GM12878 (cell line): ENCODE results near the gene RNFT2. TPM values are rescaled to one million over a fixed set of nuclear protein-coding genes. Genes with fewer than 3 reads are reported as not detected.

Experiments used
- ATAC-seq: fragments of 200-7000 bp; cut with Tn5 transposase; 3 replicates; pipeline ENCODE4 v1.9.1; 2020; ENCODE audit warnings: mild to moderate bottlenecking, moderate library complexity
- BruUV-seq: library from RNA; stranded (reverse); fragments of 400-500 nt; replicated peaks from 2 replicates; lab custom pipeline; 2021; lab: Mats Ljungman, UMichigan
- CTCF ChIA-PET: fragments of 300-600 bp; sonication (Branson Sonifier 250); formaldehyde crosslinking; extraction: SDS; loops from one replicate; lab custom pipeline; 2021; ENCODE audit warnings: inconsistent platforms; lab: Yijun Ruan, JAX
- POLR2A ChIA-PET: fragments of 350-600 bp; formaldehyde crosslinking; extraction: SDS; loops from one replicate; lab custom pipeline; 2021; ENCODE audit warnings: inconsistent platforms; lab: Charles Lee
- RAD21 ChIA-PET: fragments of 300-600 bp; sonication (Branson Sonifier 250); formaldehyde crosslinking; loops from one replicate; lab custom pipeline; 2023; ENCODE audit warnings: antibody characterized with exemption; ENCODE audit not compliant: unreplicated experiment; lab: Charles Lee
- SMC1A ChIA-PET: fragments of 300-600 bp; sonication (Branson Sonifier 250); formaldehyde crosslinking; loops from one replicate; lab custom pipeline; 2023; ENCODE audit not compliant: unreplicated experiment, uncharacterized antibody; lab: Charles Lee
- DNase-seq: peaks from one replicate; pipeline ENCODE4 v3.0.0-alpha.2; 2011; ENCODE audit warnings: low read depth, low spot score
- FAIRE-seq: peaks from 3 replicates; lab custom pipeline; 2011; peaks lifted over from hg19 to GRCh38; lab: Jason Lieb, UNC
- H2AFZ ChIP-seq: 2 replicates; pipeline ENCODE4 v1.6.0; 2011; ENCODE audit warnings: low read depth, low read length, control low read depth; ENCODE audit not compliant: control insufficient read depth
- H3K27ac ChIP-seq: 2 replicates; pipeline ENCODE4 v1.5.1; 2011; ENCODE audit warnings: control low read depth; ENCODE audit not compliant: control insufficient read depth, insufficient read depth
- H3K27me3 ChIP-seq, 2 experiments: replicated peaks in 1 of 2; 2 replicates each; pipeline versions ENCODE4 v1.6.0 to v1.6.1; 2011; ENCODE audit warnings: low read length in 1 of 2; ENCODE audit not compliant: control insufficient read depth in 2 of 2, insufficient read depth in 2 of 2
- H3K36me3 ChIP-seq, 2 experiments: 2 replicates each; pipeline ENCODE4 v1.5.1; 2011; ENCODE audit warnings: low read length in 1 of 2; ENCODE audit not compliant: control insufficient read depth in 2 of 2, insufficient read depth in 2 of 2
- H3K4me1 ChIP-seq: 2 replicates; pipeline ENCODE4 v1.6.1; 2011; ENCODE audit warnings: mild to moderate bottlenecking, low read length, moderate library complexity, mixed read lengths; ENCODE audit not compliant: control insufficient read depth, insufficient read depth
- H3K4me2 ChIP-seq: 2 replicates; pipeline ENCODE4 v1.6.0; 2011; ENCODE audit warnings: control low read depth; ENCODE audit not compliant: control insufficient read depth, insufficient read depth
- H3K4me3 ChIP-seq: fragments of 200-600 bp; sonication (generic); 2 replicates; pipeline ENCODE4 v1.5.1; 2016
- H3K79me2 ChIP-seq: 2 replicates; pipeline ENCODE4 v1.6.0; 2011; ENCODE audit warnings: low read length; ENCODE audit not compliant: control insufficient read depth, insufficient read depth
- H3K9ac ChIP-seq: 2 replicates; pipeline ENCODE4 v1.8.0; 2011; ENCODE audit warnings: low read length, control low read depth, mixed read lengths; ENCODE audit not compliant: control insufficient read depth, insufficient read depth
- H3K9me3 ChIP-seq: replicated peaks from 3 replicates; pipeline ENCODE4 v1.5.1; 2011; ENCODE audit warnings: mild to moderate bottlenecking, low read length; ENCODE audit not compliant: control insufficient read depth, insufficient read depth
- H4K20me1 ChIP-seq: 2 replicates; pipeline ENCODE4 v1.6.0; 2011; ENCODE audit not compliant: control insufficient read depth, insufficient read depth
- ASH2L ChIP-seq: fragments of 300-600, 200-600 bp; sonication (generic); IDR thresholded peaks from 2 replicates; pipeline ENCODE4 v1.6.1; 2017; ENCODE audit warnings: low read depth, mild to moderate bottlenecking, borderline replicate concordance
- BCL11A ChIP-seq: IDR thresholded peaks from 2 replicates; pipeline ENCODE4 v1.6.1; 2011; ENCODE audit warnings: low read depth, low read length
- CBX3 ChIP-seq: fragments of 200-600 bp; sonication (generic); IDR thresholded peaks from 2 replicates; pipeline ENCODE4 v1.6.1; 2016; ENCODE audit warnings: low read depth, borderline replicate concordance
- EZH2 ChIP-seq: IDR thresholded peaks from 2 replicates; pipeline ENCODE4 v1.6.1; 2012; ENCODE audit warnings: low read depth, mild to moderate bottlenecking, control low read depth, inconsistent platforms, low read length, borderline replicate concordance; ENCODE audit not compliant: control insufficient read depth
- HDGF ChIP-seq: fragments of 450-650 bp; IDR thresholded peaks from 2 replicates; pipeline ENCODE4 v1.6.1; 2016; ENCODE audit warnings: antibody characterized with exemption
- KAT2A ChIP-seq: conservative IDR thresholded peaks from 2 replicates; pipeline ENCODE4 v1.6.1; 2011; ENCODE audit warnings: low read depth, low read length; ENCODE audit not compliant: control insufficient read depth
- NR2C1 ChIP-seq: fragments of 450-650 bp; IDR thresholded peaks from 2 replicates; pipeline ENCODE4 v1.6.1; 2017; ENCODE audit warnings: antibody characterized with exemption, mild to moderate bottlenecking, moderate library complexity
- SREBF1 ChIP-seq: IDR thresholded peaks from 2 replicates; pipeline ENCODE4 v1.6.1; 2012; ENCODE audit warnings: mild to moderate bottlenecking, low read length
- ZZZ3 ChIP-seq: IDR thresholded peaks from 2 replicates; pipeline ENCODE4 v1.6.1; 2011; ENCODE audit warnings: low read depth; ENCODE audit not compliant: control insufficient read depth, insufficient read length
- WGBS: methylation state at CpG from one replicate; pipeline ENCODE4 v1.1.6; 2016; ENCODE audit warnings: low lambda C conversion rate; ENCODE audit not compliant: insufficient replicate concordance, insufficient coverage; ENCODE audit errors: missing lambda C conversion rate; 5-methylcytosine and 5-hydroxymethylcytosine counted together
- in situ Hi-C: fragments of 300-500 bp; cut with MboI; formaldehyde crosslinking; loops from 9 replicates; pipeline ENCODE4 v1.14.3; 2018; ENCODE audit warnings: mixed read lengths
- intact Hi-C: fragments of 100-400 bp; cut with micrococcal nuclease; formaldehyde crosslinking; loops from one replicate; pipeline ENCODE4 v1.14.2; 2022; ENCODE audit not compliant: unreplicated experiment
- polyA plus RNA-seq, 11 experiments: library from polyadenylated mRNA; depleted of rRNA in 4 of 11; unstranded in 6 of 11; stranded (reverse) in 5 of 11; fragments of >200 nt; fragmentation: Nextera tagmentation in 4 of 11; fragmentation: Illumina TruSeq in 1 of 11; extraction: Ambion mirVana in 4 of 11; extraction: Trizol in 1 of 11; gene quantifications; 1 replicate in 1 of 11; 2 replicates in 10 of 11; pipeline versions ENCODE4 v1.2.1 to v1.2.3, GENCODE V29; 2011 to 2016; ENCODE audit warnings: inconsistent platforms in 2 of 11, missing spikeins in 2 of 11, low read depth in 1 of 11
- total RNA-seq, 4 experiments: library from RNA; depleted of rRNA in 3 of 4; stranded (reverse); fragments of >200 nt in 3 of 4; fragmentation: Illumina TruSeq in 1 of 4; extraction: Trizol in 1 of 4; gene quantifications; 2 replicates each; pipeline versions ENCODE4 v1.2.1 to v1.2.3, GENCODE V29; 2013 to 2021
- TF ChIP-seq, protein P1 (sequence below): IDR thresholded peaks from 2 replicates; pipeline ENCODE4 v1.6.1; 2012; ENCODE audit warnings: low read depth, low read length, improper control_type of control experiment
- TF ChIP-seq, protein P2 (sequence below): fragments of 450-650 bp; IDR thresholded peaks from 2 replicates; pipeline ENCODE4 v1.6.1; 2016; ENCODE audit warnings: mild to moderate bottlenecking, moderate library complexity, borderline replicate concordance
- TF ChIP-seq, protein P3 (sequence below): fragments of 450-650 bp; IDR thresholded peaks from 2 replicates; pipeline ENCODE4 v1.6.1; 2018; ENCODE audit warnings: mild to moderate bottlenecking, low read depth, moderate library complexity; ENCODE audit not compliant: partially characterized antibody
- TF ChIP-seq, protein P4 (sequence below): fragments of 450-650 bp; IDR thresholded peaks from 2 replicates; pipeline ENCODE4 v1.6.1; 2014; ENCODE audit warnings: mild to moderate bottlenecking

The RNFT2 gene
- total and polyA plus RNA-seq, 10 of the 15 experiments (the other 5 are each of a cell fraction or from before 2014, with no cell fraction given): 2.5 to 17.3 (median 9.7) TPM

DNA sequence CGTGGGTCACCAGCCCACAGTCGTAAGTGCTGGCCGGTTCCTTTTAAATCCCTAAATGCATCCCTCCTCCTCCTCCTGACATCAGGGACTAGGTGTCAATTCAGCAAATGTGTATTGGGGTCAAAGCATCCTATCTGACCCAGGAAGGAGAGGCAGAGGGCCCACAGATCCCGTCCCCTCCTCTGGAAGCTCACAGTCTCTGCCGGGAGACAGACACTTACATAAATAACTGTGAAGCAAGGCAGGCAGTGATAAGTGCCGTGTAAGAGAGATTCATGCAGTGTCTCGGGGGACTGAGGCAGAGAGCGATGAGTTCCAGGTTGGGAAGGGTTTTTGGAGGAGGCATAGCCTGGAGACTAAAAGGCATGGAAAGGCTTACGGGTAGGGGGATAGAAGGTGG is 99.0 kb downstream of the RNFT2 start:
- TF ChIP-seq, protein P1, sequence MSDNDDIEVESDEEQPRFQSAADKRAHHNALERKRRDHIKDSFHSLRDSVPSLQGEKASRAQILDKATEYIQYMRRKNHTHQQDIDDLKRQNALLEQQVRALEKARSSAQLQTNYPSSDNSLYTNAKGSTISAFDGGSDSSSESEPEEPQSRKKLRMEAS: no peak
- no peak for TF ChIP-seq CBX3
- no peak for TF ChIP-seq NR2C1
- TF ChIP-seq, protein P2, sequence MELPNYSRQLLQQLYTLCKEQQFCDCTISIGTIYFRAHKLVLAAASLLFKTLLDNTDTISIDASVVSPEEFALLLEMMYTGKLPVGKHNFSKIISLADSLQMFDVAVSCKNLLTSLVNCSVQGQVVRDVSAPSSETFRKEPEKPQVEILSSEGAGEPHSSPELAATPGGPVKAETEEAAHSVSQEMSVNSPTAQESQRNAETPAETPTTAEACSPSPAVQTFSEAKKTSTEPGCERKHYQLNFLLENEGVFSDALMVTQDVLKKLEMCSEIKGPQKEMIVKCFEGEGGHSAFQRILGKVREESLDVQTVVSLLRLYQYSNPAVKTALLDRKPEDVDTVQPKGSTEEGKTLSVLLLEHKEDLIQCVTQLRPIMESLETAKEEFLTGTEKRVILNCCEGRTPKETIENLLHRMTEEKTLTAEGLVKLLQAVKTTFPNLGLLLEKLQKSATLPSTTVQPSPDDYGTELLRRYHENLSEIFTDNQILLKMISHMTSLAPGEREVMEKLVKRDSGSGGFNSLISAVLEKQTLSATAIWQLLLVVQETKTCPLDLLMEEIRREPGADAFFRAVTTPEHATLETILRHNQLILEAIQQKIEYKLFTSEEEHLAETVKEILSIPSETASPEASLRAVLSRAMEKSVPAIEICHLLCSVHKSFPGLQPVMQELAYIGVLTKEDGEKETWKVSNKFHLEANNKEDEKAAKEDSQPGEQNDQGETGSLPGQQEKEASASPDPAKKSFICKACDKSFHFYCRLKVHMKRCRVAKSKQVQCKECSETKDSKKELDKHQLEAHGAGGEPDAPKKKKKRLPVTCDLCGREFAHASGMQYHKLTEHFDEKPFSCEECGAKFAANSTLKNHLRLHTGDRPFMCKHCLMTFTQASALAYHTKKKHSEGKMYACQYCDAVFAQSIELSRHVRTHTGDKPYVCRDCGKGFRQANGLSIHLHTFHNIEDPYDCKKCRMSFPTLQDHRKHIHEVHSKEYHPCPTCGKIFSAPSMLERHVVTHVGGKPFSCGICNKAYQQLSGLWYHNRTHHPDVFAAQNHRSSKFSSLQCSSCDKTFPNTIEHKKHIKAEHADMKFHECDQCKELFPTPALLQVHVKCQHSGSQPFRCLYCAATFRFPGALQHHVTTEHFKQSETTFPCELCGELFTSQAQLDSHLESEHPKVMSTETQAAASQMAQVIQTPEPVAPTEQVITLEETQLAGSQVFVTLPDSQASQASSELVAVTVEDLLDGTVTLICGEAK: no peak
- TF ChIP-seq ASH2L: no peak
- TF ChIP-seq HDGF: no peak
- TF ChIP-seq, protein P3, sequence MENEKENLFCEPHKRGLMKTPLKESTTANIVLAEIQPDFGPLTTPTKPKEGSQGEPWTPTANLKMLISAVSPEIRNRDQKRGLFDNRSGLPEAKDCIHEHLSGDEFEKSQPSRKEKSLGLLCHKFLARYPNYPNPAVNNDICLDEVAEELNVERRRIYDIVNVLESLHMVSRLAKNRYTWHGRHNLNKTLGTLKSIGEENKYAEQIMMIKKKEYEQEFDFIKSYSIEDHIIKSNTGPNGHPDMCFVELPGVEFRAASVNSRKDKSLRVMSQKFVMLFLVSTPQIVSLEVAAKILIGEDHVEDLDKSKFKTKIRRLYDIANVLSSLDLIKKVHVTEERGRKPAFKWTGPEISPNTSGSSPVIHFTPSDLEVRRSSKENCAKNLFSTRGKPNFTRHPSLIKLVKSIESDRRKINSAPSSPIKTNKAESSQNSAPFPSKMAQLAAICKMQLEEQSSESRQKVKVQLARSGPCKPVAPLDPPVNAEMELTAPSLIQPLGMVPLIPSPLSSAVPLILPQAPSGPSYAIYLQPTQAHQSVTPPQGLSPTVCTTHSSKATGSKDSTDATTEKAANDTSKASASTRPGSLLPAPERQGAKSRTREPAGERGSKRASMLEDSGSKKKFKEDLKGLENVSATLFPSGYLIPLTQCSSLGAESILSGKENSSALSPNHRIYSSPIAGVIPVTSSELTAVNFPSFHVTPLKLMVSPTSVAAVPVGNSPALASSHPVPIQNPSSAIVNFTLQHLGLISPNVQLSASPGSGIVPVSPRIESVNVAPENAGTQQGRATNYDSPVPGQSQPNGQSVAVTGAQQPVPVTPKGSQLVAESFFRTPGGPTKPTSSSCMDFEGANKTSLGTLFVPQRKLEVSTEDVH: no peak
- no peak for TF ChIP-seq KAT2A
- TF ChIP-seq BCL11A: no peak
- no peak for TF ChIP-seq ZZZ3
- TF ChIP-seq SREBF1: no peak
- TF ChIP-seq EZH2: no peak
- TF ChIP-seq, protein P4, sequence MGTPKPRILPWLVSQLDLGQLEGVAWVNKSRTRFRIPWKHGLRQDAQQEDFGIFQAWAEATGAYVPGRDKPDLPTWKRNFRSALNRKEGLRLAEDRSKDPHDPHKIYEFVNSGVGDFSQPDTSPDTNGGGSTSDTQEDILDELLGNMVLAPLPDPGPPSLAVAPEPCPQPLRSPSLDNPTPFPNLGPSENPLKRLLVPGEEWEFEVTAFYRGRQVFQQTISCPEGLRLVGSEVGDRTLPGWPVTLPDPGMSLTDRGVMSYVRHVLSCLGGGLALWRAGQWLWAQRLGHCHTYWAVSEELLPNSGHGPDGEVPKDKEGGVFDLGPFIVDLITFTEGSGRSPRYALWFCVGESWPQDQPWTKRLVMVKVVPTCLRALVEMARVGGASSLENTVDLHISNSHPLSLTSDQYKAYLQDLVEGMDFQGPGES: no peak
- ChIA-PET RAD21 (no interaction called here), CTCF (no interaction called here), SMC1A (interaction anchor here (0.6 kb wide), 1 partner anchor 382 kb away, joined by 3 read pairs; no protein-coding TSS in a partner anchor), POLR2A (no interaction called here)
- FAIRE-seq: no peak
- DNase-seq: no peak
- 99% methylated on average over 9 of the region's 9 CpGs for WGBS
- no peak overlapping the region for H3K27ac ChIP-seq
- in situ Hi-C loops: no loop called here
- no peak overlapping the region for H3K9ac ChIP-seq
- ATAC-seq: no peak
- H2AFZ ChIP-seq: no peak overlapping the region
- H3K27me3 ChIP-seq: no peaks in the 10 kb centered on the region
- intact Hi-C loops: no loop called here
- no peaks in the 10 kb centered on the region for H3K79me2 ChIP-seq
- H3K4me2 ChIP-seq: no peak overlapping the region
- BruUV-seq: no TSS peak
- H3K36me3 ChIP-seq: no peaks in the 10 kb centered on the region; a peak in 2 of 4 replicates
- H3K4me3 ChIP-seq: no peak overlapping the region
- H3K4me1 ChIP-seq: no peaks in the 10 kb centered on the region
- no peaks in the 10 kb centered on the region for H4K20me1 ChIP-seq
- no peaks in the 10 kb centered on the region for H3K9me3 ChIP-seq
